ENCODE data around the gene NACC1.

DNA sequence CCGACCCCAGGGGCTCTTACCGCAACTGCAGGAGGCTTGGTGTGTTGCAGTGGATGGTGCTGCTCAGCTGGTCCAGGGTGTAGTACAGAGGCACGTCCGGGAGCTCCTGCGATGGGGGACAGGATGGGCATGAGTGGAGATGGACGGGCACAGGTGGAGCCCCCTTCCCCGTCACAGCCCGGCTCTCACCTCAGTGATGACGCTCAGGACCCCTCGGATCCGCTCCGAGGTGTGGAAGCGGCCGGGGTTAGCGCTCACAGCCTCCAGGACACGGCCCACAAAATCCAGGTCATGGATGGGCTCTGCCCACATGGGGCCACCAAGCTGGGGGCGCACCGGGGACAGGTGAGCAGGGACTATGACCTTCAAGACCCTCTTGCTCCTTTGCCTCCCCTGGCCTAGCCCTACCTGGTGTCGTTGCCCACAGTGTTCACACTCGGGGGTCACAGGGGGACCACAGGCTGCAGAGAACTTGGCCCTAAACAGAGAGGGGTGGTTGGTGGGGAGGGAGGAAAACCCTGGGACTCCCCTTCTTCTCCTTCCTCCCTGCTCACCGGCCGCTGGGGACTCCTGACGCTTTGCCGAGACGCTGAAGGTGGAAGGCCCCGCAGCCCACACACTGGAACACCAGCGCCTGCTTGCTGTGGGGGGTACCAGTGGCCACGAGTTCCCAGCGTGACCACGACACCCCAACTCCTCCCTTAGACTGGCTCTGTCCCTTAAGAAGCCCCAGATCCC, 8.5 kb upstream of the NACC1 start:
- TF ChIP-seq CTCF (conservative IDR thresholded peaks at IDR 0.05) (no peak), EZH2 (IDR thresholded peaks at IDR 0.05; ENCODE audit: low read depth) (no peak)
